NCI-H446 (cell line): ENCODE results near the gene BAIAP2L1.
"Not testable (repeated sequence)": the region's sequence is repeated elsewhere in the genome, so short reads cannot be mapped to it uniquely, and the experiment has no call there.

ENCODE experiments used
- DNase-seq, 2 experiments: peaks; one replicate each; lab custom pipeline; 2025; lab: John Stamatoyannopoulos, UW

Gene BAIAP2L1, protein sequence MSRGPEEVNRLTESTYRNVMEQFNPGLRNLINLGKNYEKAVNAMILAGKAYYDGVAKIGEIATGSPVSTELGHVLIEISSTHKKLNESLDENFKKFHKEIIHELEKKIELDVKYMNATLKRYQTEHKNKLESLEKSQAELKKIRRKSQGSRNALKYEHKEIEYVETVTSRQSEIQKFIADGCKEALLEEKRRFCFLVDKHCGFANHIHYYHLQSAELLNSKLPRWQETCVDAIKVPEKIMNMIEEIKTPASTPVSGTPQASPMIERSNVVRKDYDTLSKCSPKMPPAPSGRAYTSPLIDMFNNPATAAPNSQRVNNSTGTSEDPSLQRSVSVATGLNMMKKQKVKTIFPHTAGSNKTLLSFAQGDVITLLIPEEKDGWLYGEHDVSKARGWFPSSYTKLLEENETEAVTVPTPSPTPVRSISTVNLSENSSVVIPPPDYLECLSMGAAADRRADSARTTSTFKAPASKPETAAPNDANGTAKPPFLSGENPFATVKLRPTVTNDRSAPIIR

DNA sequence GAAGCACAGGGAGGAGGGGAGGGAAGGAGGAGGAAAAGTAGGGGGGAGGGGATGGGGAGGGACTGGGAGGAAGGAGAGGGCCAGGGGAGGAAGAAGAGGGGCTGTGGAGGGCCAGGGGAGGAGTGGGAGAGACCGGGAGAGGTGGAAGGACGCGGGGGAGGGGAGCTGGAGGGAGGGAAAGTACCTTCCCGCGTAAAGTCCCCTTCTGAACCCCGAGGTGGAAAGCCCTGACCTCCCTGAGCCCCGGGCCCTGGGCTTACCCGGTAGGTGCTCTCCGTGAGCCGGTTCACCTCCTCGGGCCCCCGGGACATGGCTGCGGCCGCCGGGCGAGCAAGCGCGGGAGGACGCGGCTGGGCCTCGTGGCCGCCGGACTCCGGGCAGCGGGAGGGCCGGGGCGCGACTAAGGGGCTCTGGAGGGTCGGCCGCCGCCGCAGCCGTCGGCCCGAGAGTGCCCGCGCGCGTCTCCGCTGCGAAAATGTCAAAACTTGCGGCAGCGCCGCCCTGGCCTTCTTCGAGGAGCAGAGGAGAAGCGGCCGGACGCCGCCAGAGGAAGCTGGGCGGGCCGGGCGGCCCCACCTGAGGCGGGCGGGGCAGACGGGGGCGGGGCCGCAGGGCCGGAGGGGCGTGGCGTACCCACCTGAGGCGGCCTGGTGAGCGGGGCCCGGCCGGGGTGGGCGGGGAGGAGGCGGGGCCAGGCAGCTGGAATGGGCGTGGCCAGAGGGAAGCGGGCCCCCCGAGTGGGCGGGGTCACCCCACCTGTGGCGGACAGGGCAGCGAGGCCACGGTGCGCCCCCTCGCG, at the start of gene BAIAP2L1:
Gene BAIAP2L1, minus strand, starts transcription at position 549 of the 799 bp plus-strand sequence. Its CDS starts 238 bp downstream, at position 311.
- DNase-seq, result peak; percentile 27 to 84

DNA sequence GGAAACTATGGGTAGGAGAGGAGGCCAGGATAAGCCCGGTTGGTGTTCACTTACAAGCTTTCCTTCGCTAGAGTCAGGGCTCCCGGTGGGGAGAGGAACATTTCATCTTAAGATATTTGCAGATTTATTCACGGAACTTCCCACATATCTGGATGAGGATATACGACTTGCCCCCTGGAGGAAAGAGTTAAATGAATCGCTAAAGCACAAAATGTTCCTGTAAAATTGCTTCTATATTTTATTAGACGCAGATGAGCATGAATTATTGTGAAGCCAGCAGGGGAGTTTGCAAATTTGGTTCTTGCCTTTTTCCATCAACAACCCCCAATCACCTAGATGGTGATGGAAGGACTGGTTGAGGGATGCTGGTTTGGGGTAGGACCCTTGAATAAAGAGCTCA, 47.9 kb upstream of the BAIAP2L1 start:
- DNase-seq, result no peak

DNA sequence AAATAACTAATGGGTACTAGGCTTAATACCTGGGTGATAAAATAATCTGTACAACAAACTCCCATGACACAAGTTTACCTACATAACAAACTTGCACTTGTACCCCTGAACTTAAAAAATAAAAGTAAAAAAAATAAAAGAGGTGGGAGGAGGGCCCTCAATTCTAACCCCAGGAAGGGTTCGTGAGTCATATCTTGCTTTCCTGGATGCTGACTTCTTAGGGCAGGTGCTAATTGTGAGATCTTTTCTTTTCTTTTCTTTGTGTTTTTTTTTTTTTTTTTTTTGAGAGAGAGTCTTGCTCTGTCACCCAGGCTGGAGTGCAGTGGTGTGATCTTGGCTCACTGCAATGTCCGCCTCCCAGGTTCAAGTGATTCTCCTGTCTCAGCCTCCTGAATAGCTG, 40.1 kb upstream of the BAIAP2L1 start:
- DNase-seq, result not testable (repeated sequence)

DNA sequence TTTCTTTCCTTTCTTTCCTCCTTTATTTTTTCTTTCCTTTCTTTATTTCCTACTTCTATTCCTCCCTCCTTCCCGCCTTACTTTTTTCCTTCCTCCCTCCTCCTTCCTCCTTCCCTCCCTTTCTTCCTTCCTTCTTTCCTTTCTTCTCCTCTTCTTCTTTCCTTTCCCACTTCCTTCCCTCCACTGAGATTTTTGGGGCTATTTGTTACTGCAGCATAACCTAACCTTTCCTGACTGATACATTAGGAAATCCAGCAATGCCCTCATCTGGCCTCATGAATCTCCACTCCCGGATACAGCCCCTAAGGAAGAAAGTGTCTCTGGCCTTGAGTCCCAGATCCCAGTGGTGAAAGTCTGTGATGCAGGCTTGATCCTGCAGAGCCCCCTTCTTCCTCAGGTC, 38.6 kb upstream of the BAIAP2L1 start:
- no peak for DNase-seq

DNA sequence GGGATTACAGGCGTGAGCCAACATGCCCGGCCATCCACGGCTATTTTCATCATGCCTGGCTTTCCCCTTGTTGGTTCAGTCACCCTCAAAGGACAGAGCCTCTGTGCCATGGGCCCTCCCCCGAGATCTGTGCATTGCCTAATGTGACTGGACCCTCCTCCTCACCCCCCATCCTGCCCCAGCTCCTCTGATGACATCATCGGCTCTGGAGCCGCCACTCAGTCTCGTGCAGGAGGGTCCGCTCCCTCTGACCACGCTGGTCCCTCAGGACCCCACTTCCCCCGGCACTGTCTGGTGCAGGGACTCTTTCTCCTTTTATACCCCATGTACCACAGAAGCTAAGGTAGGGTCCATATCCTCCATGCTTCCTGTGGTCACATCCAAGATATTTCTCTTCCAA, 33.2 kb upstream of the BAIAP2L1 start:
- no peak for DNase-seq

DNA sequence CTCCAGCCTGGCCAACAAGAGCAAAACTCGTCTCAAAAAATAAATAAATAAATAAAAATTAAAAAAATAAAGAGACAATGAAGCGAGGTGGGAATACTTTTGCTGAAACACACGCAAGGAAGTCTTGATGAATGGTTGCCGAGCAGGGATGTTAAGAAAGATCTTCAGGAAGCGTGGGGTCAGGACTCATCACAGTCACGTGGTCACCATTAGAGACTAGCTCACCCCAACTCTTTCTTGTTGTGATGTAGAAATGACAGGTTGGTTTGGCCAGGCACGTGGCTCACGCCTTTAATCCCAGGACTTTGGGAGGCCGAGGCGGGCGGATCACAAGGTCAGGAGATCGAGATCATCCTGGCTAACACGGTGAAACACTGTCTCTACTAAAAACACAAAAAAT, 28.9 kb upstream of the BAIAP2L1 start:
- no peak for DNase-seq

DNA sequence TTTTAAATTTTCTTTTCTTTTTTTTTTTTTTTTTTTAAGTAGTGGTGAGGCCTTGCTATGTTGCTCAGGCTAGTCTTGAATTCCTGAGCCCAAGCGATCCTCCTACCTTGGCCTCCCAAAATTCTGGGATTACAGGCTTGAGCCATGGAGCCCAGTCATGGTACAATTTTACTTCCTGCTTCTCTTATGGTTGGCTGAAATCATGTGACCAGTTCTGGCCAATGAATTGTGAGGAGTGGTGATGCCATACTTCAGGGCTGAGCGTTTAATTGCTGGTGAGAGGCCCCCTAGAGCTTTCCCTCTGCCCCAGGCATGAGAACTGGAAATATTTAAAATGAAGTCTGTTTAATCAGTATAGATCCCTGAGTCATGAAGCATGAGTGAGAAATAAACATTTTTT, 22.2 kb upstream of the BAIAP2L1 start:
- peak in 1 of 2 experiments; percentile 25 for DNase-seq

DNA sequence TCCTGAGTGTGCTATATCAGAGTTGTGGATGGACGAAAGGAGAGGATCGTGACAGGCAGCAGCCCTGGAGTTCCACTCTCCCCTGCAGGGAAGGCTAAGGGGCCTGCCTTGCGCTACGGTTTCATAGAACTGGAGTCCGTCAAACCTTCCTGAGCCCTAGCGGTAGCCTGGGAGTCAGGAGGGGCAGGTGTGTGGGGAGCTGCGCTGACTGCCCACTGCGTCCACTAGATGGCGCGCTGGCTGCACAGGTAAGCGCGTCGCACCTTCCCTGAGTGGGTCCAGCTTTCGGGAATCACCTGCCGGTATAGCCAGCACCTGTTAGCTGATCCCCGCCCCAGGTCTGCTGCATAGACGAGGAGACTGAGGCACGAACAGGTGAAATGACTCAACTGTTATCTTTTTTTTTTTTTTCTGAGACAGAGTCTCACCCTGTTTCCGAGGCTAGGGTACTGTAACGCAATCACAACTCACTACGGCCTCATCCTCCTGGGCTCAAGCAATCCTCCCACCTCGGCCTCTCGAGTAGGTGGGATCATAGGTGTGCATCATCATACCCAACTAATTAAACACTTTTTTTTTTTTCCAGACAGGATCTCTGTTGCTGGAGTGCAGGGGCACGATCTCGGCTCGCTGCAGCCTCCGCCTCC, 20.2 kb upstream of the BAIAP2L1 start:
- peak in 1 of 2 experiments; percentile 25 for DNase-seq

DNA sequence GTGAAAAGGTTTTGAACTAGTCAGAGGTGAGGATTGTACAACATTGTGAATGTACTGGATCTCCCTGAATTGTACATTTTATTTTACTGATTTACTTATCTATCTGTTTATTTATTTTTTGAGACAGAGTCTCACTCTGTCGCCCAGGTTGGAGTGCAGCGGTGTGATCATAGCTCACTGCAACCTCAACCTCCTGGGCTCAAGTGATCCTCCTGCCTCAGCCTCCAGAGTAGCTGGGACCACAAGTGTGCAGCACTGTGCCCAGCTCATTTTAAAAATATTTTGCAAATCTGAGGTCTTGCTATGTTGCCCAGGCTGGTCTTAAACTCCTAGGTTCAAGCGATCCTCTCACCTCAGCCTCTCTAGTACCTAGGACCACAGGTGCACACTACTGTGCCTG, 19.1 kb upstream of the BAIAP2L1 start:
- DNase-seq, result not testable (repeated sequence)

DNA sequence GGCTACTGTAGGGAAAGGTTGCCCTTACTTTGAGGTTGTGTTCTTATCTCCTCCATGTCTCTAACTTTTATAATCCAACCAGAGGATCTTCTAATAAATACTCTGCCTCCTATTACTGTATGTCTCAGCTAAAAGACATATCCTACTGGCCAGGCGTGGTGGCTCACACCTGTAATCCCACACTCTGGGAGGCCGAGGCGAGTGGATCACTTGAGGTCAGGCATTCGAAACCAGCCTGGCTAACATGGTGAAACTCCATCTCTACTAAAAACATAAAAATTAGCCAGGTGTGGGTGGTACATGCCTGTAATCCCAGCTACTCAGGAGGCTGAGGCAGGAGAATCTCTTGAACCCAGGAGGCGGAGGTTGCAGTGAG, 18.4 kb upstream of the BAIAP2L1 start:
- DNase-seq, result not testable (repeated sequence)

DNA sequence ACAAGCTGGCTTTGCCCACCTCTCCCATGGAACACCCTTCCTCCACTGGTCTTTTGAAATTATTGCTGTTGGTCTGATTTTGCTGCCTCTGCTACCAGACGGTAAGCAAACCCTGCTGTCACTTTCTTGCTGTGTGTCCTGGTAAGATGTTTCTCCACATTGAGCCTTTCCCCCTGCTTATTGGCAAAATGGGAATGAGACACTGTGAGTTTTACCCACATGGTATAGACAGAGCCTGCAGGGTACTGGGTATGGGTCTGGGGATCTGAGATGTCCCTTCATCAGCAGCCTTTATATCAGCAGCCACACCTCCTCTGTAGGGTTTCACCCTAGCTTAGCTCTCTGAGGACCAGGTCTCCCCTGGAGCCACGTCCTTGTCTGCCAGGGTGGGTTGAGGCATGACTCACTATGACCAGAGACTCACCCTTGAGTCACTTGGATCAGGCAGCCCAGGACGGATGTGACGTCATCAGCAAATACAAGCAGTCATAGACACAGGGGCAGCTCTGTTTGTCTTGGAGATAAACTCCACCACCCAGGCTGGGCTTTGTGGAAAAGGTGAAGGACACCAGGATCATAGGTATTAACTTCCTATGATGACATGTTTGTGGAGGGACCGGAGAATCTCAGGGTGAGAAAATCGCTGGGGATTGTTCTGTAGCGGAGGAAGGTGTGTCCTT, 17.9 kb upstream of the BAIAP2L1 start:
- DNase-seq, result no peak

DNA sequence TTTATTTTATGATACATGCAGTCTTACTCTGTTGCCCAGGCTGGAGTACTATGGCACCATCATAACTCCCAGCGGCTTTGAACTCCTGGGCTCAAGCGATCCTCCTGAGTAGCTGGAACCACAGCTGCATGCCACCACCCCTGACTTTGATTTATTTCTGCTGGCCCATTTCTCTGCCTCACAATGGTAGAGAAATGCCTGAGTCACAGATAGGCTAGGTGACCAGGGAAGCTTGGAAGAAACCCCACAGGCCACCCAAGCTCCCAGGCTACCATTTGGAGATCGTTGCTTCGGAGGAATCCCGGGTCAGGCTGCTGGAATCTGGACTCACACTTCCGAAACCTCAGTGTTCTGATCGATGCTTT, 17.4 kb upstream of the BAIAP2L1 start:
- DNase-seq, result no peak

DNA sequence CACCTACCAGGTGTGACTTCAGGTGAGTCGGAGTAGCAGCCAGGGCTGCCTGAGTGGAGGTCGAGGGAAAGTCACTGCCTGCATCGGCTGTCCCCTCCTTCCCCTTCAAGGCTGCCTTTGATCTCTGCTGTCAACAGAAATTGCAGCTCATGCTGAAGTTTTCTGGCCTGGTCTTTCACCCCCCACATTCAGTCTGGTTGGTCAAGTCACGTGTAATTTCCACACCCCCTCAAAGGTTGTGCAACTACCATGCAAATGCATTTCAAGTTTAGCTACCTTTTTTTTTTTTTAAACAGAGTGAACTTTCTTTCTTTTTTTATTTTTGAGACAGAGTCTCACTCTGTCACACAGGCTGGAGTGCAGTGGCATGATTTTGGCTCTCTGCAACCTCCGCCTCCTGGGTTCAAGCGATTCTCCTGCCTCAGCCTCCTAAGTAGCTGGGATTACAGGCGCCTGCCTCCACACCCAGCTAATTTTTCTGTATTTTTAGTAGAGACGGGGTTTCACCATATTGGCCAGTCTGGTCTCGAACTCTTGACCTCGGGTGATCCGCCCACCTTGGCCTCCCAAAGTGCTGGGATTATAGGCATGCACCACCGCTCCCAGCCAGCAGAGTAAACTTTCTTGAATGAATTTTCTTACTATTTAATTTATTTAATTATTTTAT, 16.8 kb upstream of the BAIAP2L1 start:
- DNase-seq, result not testable (repeated sequence)

DNA sequence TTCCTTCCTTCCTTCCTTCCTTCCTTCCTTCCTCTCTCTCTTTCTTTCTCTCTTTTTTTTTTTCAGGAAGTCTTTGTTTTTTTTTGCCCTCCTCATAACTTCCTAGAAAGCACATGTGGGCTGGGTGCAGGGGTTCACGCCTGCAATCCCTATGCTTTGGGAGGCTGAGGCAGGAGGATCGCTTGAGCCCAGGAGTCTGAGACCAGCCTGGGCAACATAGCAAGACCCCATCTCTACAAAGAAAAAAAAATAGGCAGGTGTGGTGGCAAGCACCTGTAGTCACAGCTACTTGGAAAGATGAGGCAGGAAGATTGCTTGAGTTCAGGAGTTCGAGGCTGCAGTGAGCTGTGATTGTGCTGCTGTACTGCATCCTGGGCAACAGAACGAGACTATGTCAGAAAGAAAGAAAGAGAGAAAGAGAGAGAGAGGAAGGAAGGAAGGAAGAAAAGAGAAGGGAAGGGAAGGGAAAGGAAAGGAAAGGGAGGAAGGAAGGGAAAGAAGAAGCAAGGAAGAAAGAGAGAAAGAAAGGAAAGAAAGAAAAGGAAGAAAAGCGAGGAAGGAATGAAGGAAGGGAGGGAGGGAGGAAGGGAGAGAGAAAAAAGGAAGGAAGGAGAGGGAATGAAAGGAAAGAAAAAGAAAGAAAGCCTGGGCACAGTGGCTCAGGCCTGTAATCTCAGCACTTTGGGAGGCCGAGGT, 13.5 kb upstream of the BAIAP2L1 start:
- no peak for DNase-seq

DNA sequence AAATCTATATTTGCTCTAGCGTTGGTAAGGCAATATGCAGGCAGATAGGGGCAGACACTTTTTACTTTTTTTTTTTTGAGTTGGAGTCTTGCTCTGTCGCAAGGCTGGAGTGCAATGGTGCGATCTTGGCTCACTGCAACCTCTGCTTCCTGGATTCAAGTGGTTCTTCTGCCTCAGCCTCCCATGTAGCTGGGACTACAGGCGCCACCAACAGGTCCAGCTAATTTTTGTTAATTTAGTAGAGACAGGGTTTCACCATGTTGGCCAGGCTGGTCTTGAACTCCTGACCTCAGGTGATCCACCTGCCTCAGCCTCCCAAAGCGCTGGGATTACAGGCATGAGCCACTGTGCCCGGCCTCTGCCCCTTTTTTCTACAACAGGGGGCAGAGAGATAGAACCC, 12.8 kb upstream of the BAIAP2L1 start:
- not testable (repeated sequence) for DNase-seq

DNA sequence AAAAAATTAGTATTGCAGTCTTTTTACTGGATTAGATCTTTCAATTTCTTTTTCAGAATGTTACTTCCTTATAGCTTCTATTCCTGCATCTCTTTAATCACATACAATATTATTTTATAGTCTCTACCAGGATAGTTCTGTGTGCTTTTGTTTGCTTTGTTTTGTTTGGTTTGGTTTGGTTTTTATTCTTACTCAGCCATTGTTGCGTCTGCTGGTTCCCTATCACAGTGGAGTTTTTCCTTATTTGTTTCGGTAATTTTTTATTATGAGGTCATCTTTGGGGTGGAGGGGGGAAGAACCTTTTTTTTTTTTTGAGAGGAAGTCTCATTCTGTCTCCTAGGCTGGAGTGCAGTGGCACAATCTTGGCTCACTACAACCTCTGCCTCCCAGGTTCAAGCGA, 9.0 kb upstream of the BAIAP2L1 start:
- no peak for DNase-seq

DNA sequence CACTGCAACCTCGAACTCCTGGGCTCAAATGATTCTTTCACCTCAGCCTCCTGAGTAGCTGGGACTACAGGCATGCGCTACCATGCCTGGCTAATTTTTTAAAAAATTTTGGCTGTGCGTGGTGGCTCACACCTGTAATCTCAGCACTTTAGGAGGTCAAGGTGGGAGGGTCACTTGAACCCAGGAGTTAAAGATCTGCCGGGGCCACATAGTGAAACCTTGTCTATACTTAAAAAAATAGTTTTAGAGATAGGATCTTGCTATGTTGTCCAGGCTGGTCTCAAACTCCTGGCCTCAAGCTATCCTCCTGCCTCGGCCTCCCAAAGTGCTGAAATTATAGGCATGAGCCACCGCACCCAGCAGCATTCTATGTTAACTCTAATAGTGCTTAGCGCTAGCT, 7.3 kb upstream of the BAIAP2L1 start:
- not testable (repeated sequence) for DNase-seq

DNA sequence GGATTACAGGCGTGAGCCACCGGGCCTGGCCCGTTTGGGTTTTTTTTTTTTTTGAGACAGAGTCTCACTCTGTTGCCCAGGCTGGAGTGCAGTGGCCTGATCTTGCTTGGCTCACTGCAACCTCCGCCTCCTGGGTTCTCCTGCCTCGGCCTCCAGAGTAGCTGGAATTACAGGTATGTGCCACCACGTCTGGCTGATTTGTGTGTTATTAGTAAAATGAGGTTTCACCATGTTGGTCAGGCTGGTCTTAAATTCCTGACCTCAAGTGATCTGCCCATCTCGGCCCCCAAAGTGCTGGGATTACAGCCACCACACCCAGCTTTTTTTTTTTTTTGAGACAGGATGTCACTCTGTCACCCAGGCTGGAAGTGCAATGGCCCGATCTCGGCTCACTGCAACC, 5.9 kb upstream of the BAIAP2L1 start:
- DNase-seq, result no peak

DNA sequence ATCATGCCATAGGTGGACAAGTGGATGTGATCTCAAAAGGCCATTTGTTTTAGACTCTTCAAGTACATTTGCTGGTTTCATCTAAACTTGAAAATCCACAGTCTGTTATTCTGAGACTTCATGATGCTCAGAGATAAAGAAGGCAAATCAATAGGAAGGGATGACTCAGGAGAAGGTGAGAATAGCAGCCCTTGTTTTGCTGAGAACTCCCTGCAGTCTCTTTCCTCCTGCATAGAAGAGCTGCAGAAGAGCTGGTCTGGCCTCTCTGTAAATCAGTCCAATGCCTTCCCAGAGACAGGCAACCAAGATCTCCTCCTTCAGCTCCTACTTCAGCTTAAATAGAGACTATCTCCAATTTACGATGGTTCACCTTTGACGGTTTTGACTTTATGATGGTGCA, 4.0 kb upstream of the BAIAP2L1 start:
- no peak for DNase-seq

DNA sequence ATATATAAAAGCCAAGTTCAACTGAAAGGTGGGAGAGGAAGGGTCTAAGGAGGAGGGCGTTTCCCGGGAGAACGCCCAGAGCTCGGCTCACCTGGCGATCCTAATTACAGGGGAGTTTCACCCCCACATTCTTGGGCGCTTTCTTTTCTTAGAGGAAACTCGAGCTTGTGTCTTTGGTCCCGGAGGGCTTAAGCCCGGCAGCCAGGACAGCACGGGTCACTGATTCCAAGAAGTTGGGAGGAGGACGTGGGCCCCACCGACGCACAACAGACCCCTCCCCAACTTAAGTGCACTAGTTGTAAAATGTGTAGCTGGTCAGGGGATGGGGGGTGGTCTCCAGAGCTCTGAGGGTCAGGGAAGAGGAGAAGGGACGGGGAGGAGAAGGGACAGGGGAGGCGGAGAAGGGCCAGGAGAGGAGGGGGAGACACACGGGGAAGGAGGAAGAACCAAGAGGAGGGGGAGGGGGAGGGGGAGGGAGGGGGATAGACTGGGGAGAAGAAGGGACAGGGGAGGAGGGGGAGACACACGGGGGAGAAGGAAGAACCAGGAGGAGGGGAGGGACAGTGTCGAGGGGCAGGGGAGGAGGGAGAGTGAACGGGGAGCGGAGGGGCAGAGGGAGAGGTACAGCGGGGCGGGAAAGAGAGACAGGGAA, 874 bp downstream of the BAIAP2L1 start:
- DNase-seq, result no peak
